NCI-H2227 (cell line): ENCODE data around the gene STT3B.

ENCODE experiments used
- DNase-seq: peaks from one replicate; lab custom pipeline; 2025; ENCODE audit not compliant: unreplicated experiment; lab: John Stamatoyannopoulos, UW

Gene STT3B

DNA sequence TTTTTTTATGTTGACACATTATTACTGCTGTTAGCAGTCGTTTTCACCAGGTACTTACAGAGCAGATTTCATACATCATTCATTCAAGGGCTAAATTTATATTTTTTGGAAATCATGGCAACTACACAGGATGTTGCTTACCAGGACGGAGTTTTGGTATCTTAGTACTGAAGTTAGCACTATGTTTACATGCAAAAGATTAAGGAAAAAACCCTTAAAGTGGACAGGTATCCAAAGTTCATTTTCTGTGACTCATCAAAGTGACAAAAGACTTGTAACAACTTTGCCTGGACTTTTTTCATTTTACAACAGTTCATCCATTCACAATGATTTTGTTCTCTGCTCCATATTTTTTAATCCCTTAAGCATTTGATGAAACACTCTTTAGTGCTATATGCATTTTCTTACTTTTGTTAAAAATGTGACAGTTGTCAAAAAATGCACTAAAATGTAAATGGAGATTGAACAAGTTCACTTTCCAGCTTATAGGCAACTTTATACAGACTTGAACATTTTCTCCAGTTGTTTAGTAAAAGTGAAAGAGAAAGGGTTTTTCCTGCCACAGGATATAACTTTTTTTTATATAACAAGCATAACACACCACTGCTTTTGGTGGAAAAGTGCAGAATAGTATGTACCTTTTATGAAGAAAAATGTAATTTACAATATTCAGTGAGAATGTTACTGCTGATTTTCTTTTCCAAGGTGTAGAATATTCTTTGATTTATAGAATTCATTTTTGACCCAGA lies 104.1 kb downstream of the STT3B start:
- DNase-seq, result no peak

DNA sequence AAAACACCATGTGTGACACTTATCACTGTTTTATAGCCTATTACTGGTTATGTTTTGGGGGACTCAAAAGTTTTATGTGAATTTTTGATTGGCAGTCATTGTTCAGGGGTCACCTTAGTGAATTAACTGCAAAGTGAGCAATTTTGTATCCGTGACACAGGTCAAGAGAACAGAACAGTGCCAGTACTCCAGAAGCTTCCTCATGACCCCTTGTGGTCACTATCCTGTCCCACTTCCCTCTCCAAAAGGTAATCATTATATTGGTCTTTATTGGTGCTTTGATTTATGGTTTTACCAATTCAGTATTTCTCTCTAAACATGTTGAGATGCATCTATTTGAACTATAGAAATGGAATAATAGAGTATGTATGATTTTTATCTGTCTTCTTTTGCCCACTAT lies 107.1 kb downstream of the STT3B start:
- no peak for DNase-seq

DNA sequence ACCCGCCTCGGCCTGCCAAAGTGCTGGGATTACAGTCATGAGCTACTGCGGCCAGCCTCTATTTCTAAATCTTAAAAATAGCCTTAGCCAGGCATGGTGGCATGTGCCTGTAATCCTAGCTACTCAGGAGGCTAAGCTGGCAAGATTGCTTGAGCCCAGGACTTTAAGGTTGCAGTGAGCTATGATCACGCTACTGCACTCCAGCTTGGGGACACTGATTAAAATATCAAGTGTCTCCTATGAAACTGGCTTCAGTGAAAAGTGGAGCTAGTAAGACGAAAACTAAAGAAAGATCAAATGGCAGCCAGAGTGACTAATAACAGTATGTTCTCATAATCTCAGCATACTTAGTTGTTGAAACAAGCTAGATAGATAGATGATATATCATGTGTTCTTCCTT lies 112.5 kb downstream of the STT3B start:
- DNase-seq, result no peak

GRCh38 chr3:31648286-31648968 lies 115.7 kb downstream of the STT3B start:
- no peak for DNase-seq

GRCh38 chr3:31652296-31652695 lies 119.6 kb downstream of the STT3B start:
- no peak for DNase-seq

DNA sequence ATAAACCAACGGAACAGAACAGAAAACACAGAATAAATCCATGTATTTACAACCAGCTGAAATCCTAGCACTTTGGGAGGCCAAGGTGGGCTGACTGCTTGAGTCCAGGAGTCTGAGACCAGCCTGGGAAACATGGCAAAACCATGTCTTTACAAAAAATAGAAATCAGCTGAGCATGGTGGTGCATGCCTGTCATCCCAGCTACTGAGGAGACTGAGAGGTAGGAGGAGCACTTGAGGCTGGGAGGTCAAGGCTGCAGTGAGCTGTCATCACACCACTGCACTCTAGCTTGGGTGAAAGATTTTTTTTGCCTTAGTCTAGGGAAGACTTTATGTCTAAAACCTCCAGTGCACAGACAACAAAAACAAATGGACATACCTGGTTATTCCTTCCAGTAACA lies 120.7 kb downstream of the STT3B start:
- no peak for DNase-seq

GRCh38 chr3:31654998-31655397 lies 122.3 kb downstream of the STT3B start:
- no peak for DNase-seq

- DNase-seq, result no peak
Observed at GRCh38 chr3:31659246-31659645, 126.5 kb downstream of the STT3B start.

- DNase-seq, result no peak
Observed at GRCh38 chr3:31661286-31661685, 128.6 kb downstream of the STT3B start.

DNA sequence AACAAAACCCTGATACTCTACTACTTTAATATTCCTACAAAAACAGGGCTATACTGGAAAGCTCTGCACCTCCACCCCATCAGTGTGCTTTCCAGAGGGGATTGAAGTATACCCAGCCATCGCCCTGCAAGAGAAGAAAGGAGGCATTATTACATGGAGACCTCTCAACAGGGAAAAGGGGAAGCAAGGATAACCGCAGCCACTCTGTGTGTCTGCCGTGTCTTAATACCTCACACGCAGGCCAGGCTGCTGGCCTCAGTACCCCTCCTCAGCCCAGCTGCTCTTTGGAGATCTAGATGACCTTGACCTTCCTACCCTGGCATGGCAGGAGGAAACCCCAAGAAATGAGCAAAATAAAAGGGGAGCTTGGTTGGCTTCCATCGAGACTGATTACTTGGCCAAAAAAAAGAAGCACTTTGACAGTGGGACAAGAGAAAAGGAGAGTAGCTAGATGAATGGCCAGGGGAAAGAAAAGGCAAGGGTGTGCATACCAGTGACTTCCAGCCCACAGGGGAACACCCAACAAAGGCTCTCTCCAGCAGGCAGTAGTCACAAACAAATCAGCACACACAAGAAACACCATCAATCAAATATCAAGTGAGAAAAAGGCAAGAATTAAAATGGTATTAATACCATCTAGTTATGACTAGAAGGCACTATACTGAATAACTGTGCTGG lies 129.4 kb downstream of the STT3B start:
- no peak for DNase-seq

GRCh38 chr3:31664031-31664430 lies 131.3 kb downstream of the STT3B start:
- no peak for DNase-seq

GRCh38 chr3:31667582-31667981 lies 134.9 kb downstream of the STT3B start:
- DNase-seq, result no peak

- no peak for DNase-seq
Observed at GRCh38 chr3:31668242-31668641, 135.5 kb downstream of the STT3B start.

- no peak for DNase-seq
Observed at GRCh38 chr3:31670136-31670535, 137.4 kb downstream of the STT3B start.

GRCh38 chr3:31670722-31671121 lies 138.0 kb downstream of the STT3B start:
- DNase-seq, result no peak

DNA sequence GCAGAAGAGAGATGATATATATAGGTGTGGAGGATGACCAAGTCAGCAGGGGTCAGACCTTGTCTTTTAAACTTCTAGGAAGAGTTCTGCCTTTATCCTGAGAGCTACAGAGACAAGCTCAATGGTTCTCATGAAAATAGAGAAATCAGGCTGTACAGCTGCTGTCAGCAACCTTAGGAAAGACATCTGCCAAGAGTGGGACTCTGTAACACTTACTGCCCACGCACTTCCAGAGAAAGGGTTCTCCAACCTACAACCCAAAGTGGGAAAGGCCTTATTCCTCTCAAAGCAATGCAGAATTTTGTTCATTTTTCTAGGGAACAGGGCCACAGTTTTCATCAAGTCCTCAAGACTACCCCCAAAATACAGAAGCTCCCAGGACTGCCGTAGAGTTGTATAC lies 138.7 kb downstream of the STT3B start:
- DNase-seq, result no peak

GRCh38 chr3:31671976-31672375 lies 139.3 kb downstream of the STT3B start:
- no peak for DNase-seq

DNA sequence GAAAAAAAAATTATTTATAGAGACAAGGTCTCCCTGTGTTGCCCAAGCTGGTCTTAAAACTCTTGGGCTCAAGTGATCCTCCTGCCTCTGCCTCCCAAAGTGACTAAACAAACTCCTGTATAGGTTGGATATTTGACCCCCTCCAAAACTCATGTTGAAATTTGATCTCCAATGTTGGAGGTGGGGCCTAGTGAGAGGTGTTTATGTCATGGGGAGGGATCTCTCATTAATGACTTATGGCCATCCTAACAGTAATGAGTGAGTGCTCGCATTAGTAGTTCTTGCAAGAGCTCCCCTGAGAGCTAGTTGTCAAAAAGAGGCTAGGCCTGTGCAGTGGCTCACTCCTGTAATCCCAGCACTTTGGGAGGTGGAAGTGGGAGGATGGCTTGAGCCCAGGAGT lies 141.2 kb downstream of the STT3B start:
- DNase-seq, result no peak

- DNase-seq, result no peak
Observed at GRCh38 chr3:31676556-31676955, 143.8 kb downstream of the STT3B start.

DNA sequence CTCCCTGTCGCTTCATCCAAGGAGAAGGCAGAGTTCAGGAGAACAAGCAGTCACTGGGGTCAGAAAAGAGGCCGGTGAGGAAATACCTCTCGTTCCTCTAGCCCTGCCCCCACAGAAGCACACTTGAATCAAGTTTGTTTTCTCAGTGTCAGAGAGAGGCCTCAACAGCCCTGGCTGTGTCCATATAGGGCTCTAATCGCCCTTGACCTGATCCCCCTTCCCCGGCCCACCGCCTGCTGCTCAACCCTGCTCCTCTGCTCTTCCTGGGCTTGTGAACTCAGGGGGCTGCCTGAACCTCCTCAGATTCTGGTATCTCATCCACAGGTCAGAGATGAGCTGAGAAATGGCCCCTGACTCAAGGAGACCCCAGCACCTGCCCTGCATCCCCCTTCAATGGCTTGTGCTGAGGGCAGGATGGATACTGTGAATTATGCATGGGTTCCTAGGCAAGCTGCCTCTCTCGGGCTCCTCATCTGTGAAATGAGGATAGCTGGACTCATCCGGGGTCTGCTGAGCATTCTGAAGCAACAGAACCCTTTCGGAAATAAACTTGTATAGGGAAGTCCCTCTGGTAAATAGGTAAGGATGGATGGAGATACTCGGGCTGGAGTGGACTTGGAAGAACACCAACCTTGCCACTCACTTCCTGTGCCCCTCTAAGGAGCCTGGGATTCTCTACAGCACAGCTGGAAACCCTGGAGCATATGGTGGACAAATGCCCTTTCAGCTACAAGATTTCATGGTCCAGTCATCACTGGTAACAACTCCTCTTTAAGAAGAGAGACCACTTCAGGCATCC lies 147.5 kb downstream of the STT3B start:
- no peak for DNase-seq
